GM18867 (cell line): ENCODE results near the gene KDR.

Source experiments
- ATAC-seq: cut with Tn5 transposase; IDR thresholded peaks from one replicate; pipeline ENCODE4 v1.9.1; 2021; ENCODE audit warnings: mild to moderate bottlenecking, moderate library complexity; ENCODE audit not compliant: unreplicated experiment

KDR gene

GRCh38 chr4:55080174-55080865, 45.1 kb downstream of the KDR start:
- no peak for ATAC-seq

- no peak for ATAC-seq
Measured at GRCh38 chr4:55079451-55080173, 45.8 kb downstream of the KDR start.

- no peak for ATAC-seq
Measured at GRCh38 chr4:55078987-55079386, 46.4 kb downstream of the KDR start.

GRCh38 chr4:55077577-55077976, 47.8 kb downstream of the KDR start:
- ATAC-seq, result no peak

- ATAC-seq, result no peak
Measured at GRCh38 chr4:55075823-55076716, 49.3 kb downstream of the KDR start.

GRCh38 chr4:55075376-55075775, 50.0 kb downstream of the KDR start:
- ATAC-seq, result no peak

- ATAC-seq, result no peak
Measured at GRCh38 chr4:55074386-55074785, 51.0 kb downstream of the KDR start.

- no peak for ATAC-seq
Measured at GRCh38 chr4:55071951-55072350, 53.4 kb downstream of the KDR start.

GRCh38 chr4:55069248-55069647, 56.1 kb downstream of the KDR start:
- no peak for ATAC-seq

- no peak for ATAC-seq
Measured at GRCh38 chr4:55068522-55068921, 56.9 kb downstream of the KDR start.

GRCh38 chr4:55066018-55066417, 59.4 kb downstream of the KDR start:
- no peak for ATAC-seq

- no peak for ATAC-seq
Measured at GRCh38 chr4:55055529-55055928, 69.9 kb downstream of the KDR start.

GRCh38 chr4:55051532-55051931, 73.9 kb downstream of the KDR start:
- no peak for ATAC-seq

- ATAC-seq, result no peak
Measured at GRCh38 chr4:55050418-55050950, 74.9 kb downstream of the KDR start.

- no peak for ATAC-seq
Measured at GRCh38 chr4:55038176-55038890, 87.1 kb downstream of the KDR start.

GRCh38 chr4:55037728-55038127, 87.7 kb downstream of the KDR start:
- no peak for ATAC-seq

GRCh38 chr4:55036405-55036804, 89.0 kb downstream of the KDR start:
- ATAC-seq, result no peak

GRCh38 chr4:55035892-55036291, 89.5 kb downstream of the KDR start:
- ATAC-seq, result no peak

- no peak for ATAC-seq
Measured at GRCh38 chr4:55033296-55033695, 92.1 kb downstream of the KDR start.

- ATAC-seq, result no peak
Measured at GRCh38 chr4:55032788-55033187, 92.6 kb downstream of the KDR start.

- no peak for ATAC-seq
Measured at GRCh38 chr4:55032179-55032578, 93.2 kb downstream of the KDR start.
